Trophoblast cell (in vitro differentiated cells and primary cell): ENCODE measurements around the gene MTRF1L.
"Not testable (repeated sequence)": the region's sequence is repeated elsewhere in the genome, so short reads cannot be mapped to it uniquely, and the experiment has no call there.

Source experiments
- DNase-seq, 2 donors: peaks; one replicate each; pipeline ENCODE4 v3.0.0-alpha.2; 2016
- H2AFZ ChIP-seq: 2 replicates; pipeline ENCODE4 v1.6.1; 2013; ENCODE audit warnings: low read length, moderate library complexity, mild to moderate bottlenecking; ENCODE audit not compliant: insufficient read depth, poor library complexity
- H2AK5ac ChIP-seq: 2 replicates; pipeline ENCODE4 v1.6.1; 2013; ENCODE audit warnings: mild to moderate bottlenecking, low read length
- H2BK120ac ChIP-seq: 2 replicates; pipeline ENCODE4 v1.6.1; 2013; ENCODE audit warnings: low read length, mild to moderate bottlenecking, moderate library complexity; ENCODE audit not compliant: insufficient read depth, poor library complexity
- H2BK12ac ChIP-seq: 2 replicates; pipeline ENCODE4 v1.6.1; 2013; ENCODE audit warnings: mild to moderate bottlenecking, low read length, moderate library complexity
- H2BK5ac ChIP-seq: 2 replicates; pipeline ENCODE4 v1.6.1; 2013; ENCODE audit warnings: low read length, low read depth, moderate library complexity, mild to moderate bottlenecking; ENCODE audit not compliant: poor library complexity
- H3K14ac ChIP-seq: 2 replicates; pipeline ENCODE4 v1.6.1; 2013; ENCODE audit warnings: mild to moderate bottlenecking, low read length
- H3K18ac ChIP-seq: 2 replicates; pipeline ENCODE4 v1.6.1; 2013; ENCODE audit warnings: mild to moderate bottlenecking, low read length
- H3K23ac ChIP-seq: 2 replicates; pipeline ENCODE4 v1.6.1; 2013; ENCODE audit warnings: low read length
- H3K27ac ChIP-seq: 2 replicates; pipeline ENCODE4 v1.5.1; 2013; ENCODE audit warnings: low read depth, mild to moderate bottlenecking, inconsistent platforms, low read length, moderate library complexity
- H3K27me3 ChIP-seq: 2 replicates; pipeline ENCODE4 v1.6.1; 2013; ENCODE audit warnings: inconsistent platforms, mild to moderate bottlenecking, low read length, moderate library complexity; ENCODE audit not compliant: insufficient read depth
- H3K36me3 ChIP-seq, 2 experiments: 1 replicate in 1 of 2; 2 replicates in 1 of 2; pipeline ENCODE4 v1.6.1; 2013; ENCODE audit warnings: low read length in 2 of 2, mild to moderate bottlenecking in 2 of 2, moderate library complexity in 1 of 2; ENCODE audit not compliant: insufficient read depth in 2 of 2, control insufficient read depth in 1 of 2
- H3K4ac ChIP-seq: 2 replicates; pipeline ENCODE4 v1.6.1; 2013; ENCODE audit warnings: low read depth, mild to moderate bottlenecking, low read length, moderate library complexity
- H3K4me1 ChIP-seq, 2 experiments: 1 replicate in 1 of 2; 2 replicates in 1 of 2; pipeline ENCODE4 v1.6.1; 2013; ENCODE audit warnings: low read length in 2 of 2, mild to moderate bottlenecking in 2 of 2, moderate library complexity in 1 of 2; ENCODE audit not compliant: insufficient read depth in 2 of 2, control insufficient read depth in 1 of 2
- H3K4me2 ChIP-seq: 2 replicates; pipeline ENCODE4 v1.6.1; 2013; ENCODE audit warnings: inconsistent platforms, mild to moderate bottlenecking, low read length, moderate library complexity
- H3K4me3 ChIP-seq: 2 replicates; pipeline ENCODE4 v1.5.1; 2013; ENCODE audit warnings: mild to moderate bottlenecking, low read depth, low read length, inconsistent platforms
- H3K79me1 ChIP-seq: one replicate; pipeline ENCODE4 v1.6.1; 2013; ENCODE audit warnings: low read length
- H3K79me2 ChIP-seq: 2 replicates; pipeline ENCODE4 v1.6.1; 2013; ENCODE audit warnings: low read length, mild to moderate bottlenecking; ENCODE audit not compliant: control insufficient read depth, insufficient read depth, poor library complexity
- H3K9ac ChIP-seq: 2 replicates; pipeline ENCODE4 v1.6.1; 2013; ENCODE audit warnings: mild to moderate bottlenecking, low read length
- H3K9me3 ChIP-seq: 2 replicates; pipeline ENCODE4 v1.6.1; 2013; ENCODE audit warnings: low read depth, mild to moderate bottlenecking, control low read depth, inconsistent platforms, low read length; ENCODE audit not compliant: insufficient read depth
- H4K12ac ChIP-seq: 2 replicates; pipeline ENCODE4 v1.6.1; 2013; ENCODE audit warnings: low read depth, mild to moderate bottlenecking, low read length, moderate library complexity
- H4K8ac ChIP-seq: 2 replicates; pipeline ENCODE4 v1.6.1; 2013; ENCODE audit warnings: low read depth, mild to moderate bottlenecking, low read length, moderate library complexity
- H4K91ac ChIP-seq: one replicate; pipeline ENCODE4 v1.6.1; 2013; ENCODE audit warnings: low read depth, mild to moderate bottlenecking, low read length, moderate library complexity
- WGBS: extraction: QIAGEN DNeasy Blood & Tissue Kit; methylation state at CpG from one replicate; pipeline ENCODE4 v1.1.7; 2013; ENCODE audit warnings: missing lambda C conversion rate; ENCODE audit not compliant: insufficient read length, insufficient coverage; ENCODE audit errors: extremely low coverage; 5-methylcytosine and 5-hydroxymethylcytosine counted together

MTRF1L gene

GRCh38 chr6:152985300-152985699 is 17.2 kb downstream of the MTRF1L start:
- not testable (repeated sequence) for H3K27ac ChIP-seq, DNase-seq, H4K91ac ChIP-seq, H2BK120ac ChIP-seq, H2BK12ac ChIP-seq, H2AFZ ChIP-seq, H3K4me2 ChIP-seq, H4K8ac ChIP-seq, H3K23ac ChIP-seq, H2AK5ac ChIP-seq, H3K36me3 ChIP-seq, H3K4me3 ChIP-seq, H3K14ac ChIP-seq, H3K18ac ChIP-seq, H3K9me3 ChIP-seq, H4K12ac ChIP-seq, H3K9ac ChIP-seq, H2BK5ac ChIP-seq, H3K4me1 ChIP-seq, H3K79me1 ChIP-seq, H3K27me3 ChIP-seq
- Histone ChIP-seq H3K79me2 (peaks cover 16% of the 10 kb centered on the region), H3K4ac (peak overlapping the region; percentile 75)
- no CpG with 5 or more reads among the region's 11 CpGs for WGBS

GRCh38 chr6:152984513-152984872 is 18.0 kb downstream of the MTRF1L start:
- WGBS, result no CpG with 5 or more reads among the region's 7 CpGs
- Histone ChIP-seq H2AK5ac (no peak overlapping the region), H2BK120ac (no peak overlapping the region), H4K91ac (no peak overlapping the region), H3K14ac (no peak overlapping the region), H3K36me3 (peaks cover 0 to 3% of the 10 kb centered on the region in 2 experiments), H4K8ac (no peak overlapping the region), H3K4ac (no peak overlapping the region), H4K12ac (no peak overlapping the region), H2AFZ (no peak overlapping the region), H3K23ac (no peak overlapping the region), H3K27ac (peak overlapping the region; percentile 28), H3K4me3 (no peak overlapping the region), H3K18ac (no peak overlapping the region), H3K9me3 (no peaks in the 10 kb centered on the region), H2BK5ac (no peak overlapping the region), H3K4me1 (peaks cover 0 to 3% of the 10 kb centered on the region in 2 experiments), H3K79me1 (peaks cover 8% of the 10 kb centered on the region), H3K4me2 (peak overlapping the region; percentile 99), H3K79me2 (peaks cover 18% of the 10 kb centered on the region), H2BK12ac (no peak overlapping the region), H3K9ac (no peak overlapping the region), H3K27me3 (no peaks in the 10 kb centered on the region)
- no peak for DNase-seq

GRCh38 chr6:152983637-152984512 is 18.6 kb downstream of the MTRF1L start:
- Histone ChIP-seq H3K14ac (peak overlapping the region; percentile 86), H3K79me1 (peaks cover 8% of the 10 kb centered on the region), H4K12ac (peak overlapping the region; percentile 94), H3K79me2 (peaks cover 18% of the 10 kb centered on the region), H3K36me3 (peaks cover 0 to 3% of the 10 kb centered on the region in 2 experiments), H2AK5ac (peak overlapping the region; percentile 53), H3K4me2 (peak overlapping the region; percentile 99), H2BK5ac (peak overlapping the region; percentile 43), H3K9ac (peak overlapping the region; percentile 87), H2BK120ac (peak overlapping the region; percentile 58), H3K9me3 (no peaks in the 10 kb centered on the region), H2AFZ (peak overlapping the region; percentile 67), H3K23ac (no peak overlapping the region), H3K27ac (peak overlapping the region; percentile 95), H3K18ac (peak overlapping the region; percentile 89), H3K4ac (peak overlapping the region; percentile 70), H3K4me1 (peaks cover 0 to 3% of the 10 kb centered on the region in 2 experiments), H3K4me3 (peak overlapping the region; percentile 77), H4K8ac (peak overlapping the region; percentile 91), H2BK12ac (no peak overlapping the region), H4K91ac (peak overlapping the region; percentile 84), H3K27me3 (no peaks in the 10 kb centered on the region)
- DNase-seq, result peak; percentile 97 to 98
- no CpG with 5 or more reads among the region's 38 CpGs for WGBS

GRCh38 chr6:152982904-152983636 is 19.4 kb downstream of the MTRF1L start, which contains the start of gene FBXO5:
FBXO5 (minus strand) TSS chr6:152983041; CDS start chr6:152982959, 82 bp downstream.
- peak within 1 kb of the TSS; percentile 92 for H3K14ac ChIP-seq
- peak within 1 kb of the TSS; percentile 89 for H3K18ac ChIP-seq
- H3K27ac ChIP-seq, result peak within 1 kb of the TSS; percentile 95
- peak within 1 kb of the TSS; percentile 53 for H2AK5ac ChIP-seq
- no peaks in the 10 kb centered on the region for H3K27me3 ChIP-seq
- H3K9ac ChIP-seq, result peak within 1 kb of the TSS; percentile 95
- H3K4me3 ChIP-seq, result peak within 1 kb of the TSS; percentile 99
- H3K4me2 ChIP-seq, result peak within 1 kb of the TSS; percentile 99
- peaks cover 20% of the 10 kb centered on the region for H3K79me2 ChIP-seq
- H3K23ac ChIP-seq, result no peak within 1 kb of the TSS
- peak; percentile 99 for DNase-seq
- H3K4ac ChIP-seq, result peak within 1 kb of the TSS; percentile 75
- peak within 1 kb of the TSS; percentile 97 for H4K91ac ChIP-seq
- peaks cover 8% of the 10 kb centered on the region for H3K79me1 ChIP-seq
- peaks cover 0 to 3% of the 10 kb centered on the region in 2 experiments for H3K4me1 ChIP-seq
- H3K9me3 ChIP-seq, result no peaks in the 10 kb centered on the region
- H3K36me3 ChIP-seq, result peaks cover 2 to 5% of the 10 kb centered on the region in 2 experiments
- H2BK120ac ChIP-seq, result peak within 1 kb of the TSS; percentile 85
- H2BK12ac ChIP-seq, result no peak within 1 kb of the TSS
- peak within 1 kb of the TSS; percentile 75 for H2AFZ ChIP-seq
- H4K12ac ChIP-seq, result peak within 1 kb of the TSS; percentile 94
- no CpG with 5 or more reads among the region's 66 CpGs for WGBS
- peak within 1 kb of the TSS; percentile 94 for H2BK5ac ChIP-seq
- H4K8ac ChIP-seq, result peak within 1 kb of the TSS; percentile 98
